ENCODE measurements around the gene TNFRSF1A. TPM values are rescaled to one million over a fixed set of nuclear protein-coding genes. Genes with fewer than 3 reads are reported as not detected.

Gene TNFRSF1A
- polyA plus RNA-seq, 2 of the 4 experiments (the other 2 are of a cell fraction), result 416 to 460 TPM

DNA sequence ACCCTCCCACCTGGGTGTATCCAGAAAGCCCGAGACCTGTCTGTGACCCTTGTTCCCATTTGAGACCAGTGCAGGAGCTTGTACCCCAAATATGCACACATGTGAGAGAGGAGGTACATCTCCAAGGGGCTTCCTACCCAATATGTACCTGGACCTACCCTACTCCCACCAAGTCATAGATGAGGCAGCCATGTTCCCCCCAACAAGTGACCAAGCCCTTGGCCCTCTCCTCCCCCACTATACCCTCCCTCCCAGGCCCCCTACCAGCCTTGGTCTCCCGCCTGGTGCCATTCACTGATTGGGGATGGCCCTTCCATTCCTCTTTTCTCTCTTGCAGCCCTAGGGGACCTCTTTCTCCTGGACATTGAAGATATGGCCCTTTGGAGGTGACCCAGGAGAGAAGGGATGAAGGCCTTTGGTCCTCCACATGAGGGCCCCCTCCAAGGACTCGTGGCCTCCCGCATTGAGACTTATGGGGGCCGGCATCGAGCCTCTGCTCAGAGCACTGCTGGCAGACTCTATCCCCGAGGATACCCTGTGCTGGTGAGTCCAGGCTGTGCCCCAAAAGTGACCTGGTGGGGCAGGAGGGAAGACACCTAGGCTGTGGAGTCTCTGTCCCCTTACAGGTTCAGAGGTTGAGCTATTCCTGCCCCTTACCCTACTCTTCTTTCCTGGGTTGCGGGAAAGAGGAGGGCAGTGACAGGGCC, 29.9 kb downstream of the TNFRSF1A start:
- ATAC-seq, result no peak; a peak in 1 of 6 replicates
- no peak for FAIRE-seq
- ChIA-PET POLR2A (interaction anchor here (1.1 kb wide), 1 partner anchor 159 kb away, joined by 3 read pairs; the partner anchor contains the start of gene VAMP1), CTCF (interaction anchor here (1.2 to 3.1 kb wide), 5 partner anchors 10 to 154 kb away, joined by 3 to 10 read pairs (median 6); no protein-coding TSS in a partner anchor)
- peak; percentile 78; the same call in 1 of the 2 replicates for TF ChIP-seq POLR2AphosphoS2 (conservative IDR thresholded peaks at IDR 0.05; ENCODE audit: low read length)
- 0 out of 2 replicates have a peak, but pooled peaks have one; percentile 37 for TF ChIP-seq TFCP2L1 (CRISPR knock-in tag; IDR thresholded peaks at IDR 0.05)
- TF ChIP-seq, protein P1, sequence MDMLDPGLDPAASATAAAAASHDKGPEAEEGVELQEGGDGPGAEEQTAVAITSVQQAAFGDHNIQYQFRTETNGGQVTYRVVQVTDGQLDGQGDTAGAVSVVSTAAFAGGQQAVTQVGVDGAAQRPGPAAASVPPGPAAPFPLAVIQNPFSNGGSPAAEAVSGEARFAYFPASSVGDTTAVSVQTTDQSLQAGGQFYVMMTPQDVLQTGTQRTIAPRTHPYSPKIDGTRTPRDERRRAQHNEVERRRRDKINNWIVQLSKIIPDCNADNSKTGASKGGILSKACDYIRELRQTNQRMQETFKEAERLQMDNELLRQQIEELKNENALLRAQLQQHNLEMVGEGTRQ (IDR thresholded peaks at IDR 0.05), result no peak
- WGBS (ENCODE audit: missing lambda C conversion rate), result 86% methylated on average over 3 of the region's 8 CpGs
- H3K4me2 ChIP-seq, result no peak overlapping the region
- peak overlapping the region in 1 of 2 experiments; percentile 68; a peak in 3 of 6 replicates for H3K27ac ChIP-seq
- no peak for DNase-seq (ENCODE audit: low read depth in 1 of 2, low spot score in 1 of 2)
- peaks cover 26% of the 10 kb centered on the region for H3K4me1 ChIP-seq
- H3K4me3 ChIP-seq, result no peak overlapping the region
- H3K9me3 ChIP-seq, result no peaks in the 10 kb centered on the region

DNA sequence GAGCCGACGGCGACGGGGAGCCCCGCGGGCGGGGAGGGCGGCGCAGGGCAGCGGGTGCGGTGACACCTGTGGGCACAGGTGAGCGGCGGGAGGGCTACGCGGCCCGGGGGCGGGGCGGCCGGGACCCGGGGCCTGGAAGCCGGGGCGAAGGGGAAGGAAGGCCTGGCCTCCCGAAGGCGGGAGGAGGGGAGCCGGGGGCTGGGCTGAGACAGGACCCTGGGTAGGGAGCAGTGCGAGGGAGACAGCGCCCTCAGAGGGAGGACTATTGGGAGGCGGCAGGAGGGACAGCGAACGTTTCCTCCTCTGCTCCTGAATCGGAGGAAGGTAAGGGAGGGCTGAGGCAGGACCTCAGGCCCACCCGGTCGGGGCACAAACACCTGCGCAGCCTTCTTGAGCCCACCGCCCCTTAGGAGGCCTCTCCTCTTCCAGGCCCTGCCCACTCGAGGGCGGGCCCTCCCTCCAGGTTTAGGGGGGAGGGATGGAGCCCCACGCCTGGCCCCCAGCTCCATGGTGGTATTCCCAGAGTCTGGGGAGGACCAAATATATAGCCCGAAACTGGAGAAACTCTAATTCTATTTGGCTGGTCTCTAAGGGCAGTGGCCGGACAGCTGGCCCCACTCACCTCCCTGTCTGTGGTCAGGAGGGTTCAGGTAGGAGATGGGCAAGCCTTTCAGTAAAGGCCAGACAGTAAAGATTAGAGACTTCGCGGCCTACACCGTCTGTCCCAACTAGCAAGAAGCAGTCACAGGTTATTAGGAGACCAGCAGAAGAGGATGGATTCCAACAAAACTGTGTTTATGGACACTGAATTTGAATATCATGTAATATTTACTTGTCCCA, 30.9 kb downstream of the TNFRSF1A start:
- H3K4me3 ChIP-seq, result peak overlapping the region; percentile 31; the same call in 1 of the 3 replicates
- no peak for DNase-seq (ENCODE audit: low read depth in 1 of 2, low spot score in 1 of 2)
- no peak for ATAC-seq
- ChIA-PET POLR2A (interaction anchor here (1.1 kb wide), 1 partner anchor 160 kb away, joined by 3 read pairs; the partner anchor contains the start of gene VAMP1), CTCF (interaction anchor here (1.2 to 2.3 kb wide), 3 partner anchors 16 to 32 kb away, joined by 3 to 4 read pairs (median 4); no protein-coding TSS in a partner anchor)
- peak overlapping the region; percentile 65 for H3K4me2 ChIP-seq
- peaks cover 21% of the 10 kb centered on the region for H3K4me1 ChIP-seq
- H3K27ac ChIP-seq, result peak overlapping the region in 1 of 2 experiments; percentile 33; a peak in 3 of 6 replicates
- WGBS (ENCODE audit: missing lambda C conversion rate), result 86% methylated on average over 17 of the region's 43 CpGs
- FAIRE-seq, result no peak
- no peaks in the 10 kb centered on the region for H3K9me3 ChIP-seq
- TF ChIP-seq SREBF2 (IDR thresholded peaks at IDR 0.05), result no peak
- TF ChIP-seq RCOR1 (IDR thresholded peaks at IDR 0.05; ENCODE audit: low read depth, low read length), result no peak
- TF ChIP-seq BHLHE40 (IDR thresholded peaks at IDR 0.05; ENCODE audit: low read depth, low read length), result no peak
- no peak for TF ChIP-seq EHF (CRISPR knock-in tag; IDR thresholded peaks at IDR 0.05)
- no peak; the same call in 1 of the 2 replicates for TF ChIP-seq POLR2A (IDR thresholded peaks at IDR 0.05; ENCODE audit: low read length)
- no peak for TF ChIP-seq MAZ (IDR thresholded peaks at IDR 0.05; ENCODE audit: borderline replicate concordance, low read depth, low read length)
- TF ChIP-seq NPAS2 (CRISPR knock-in tag; IDR thresholded peaks at IDR 0.05; ENCODE audit: borderline replicate concordance), result no peak
- TF ChIP-seq, protein P2, sequence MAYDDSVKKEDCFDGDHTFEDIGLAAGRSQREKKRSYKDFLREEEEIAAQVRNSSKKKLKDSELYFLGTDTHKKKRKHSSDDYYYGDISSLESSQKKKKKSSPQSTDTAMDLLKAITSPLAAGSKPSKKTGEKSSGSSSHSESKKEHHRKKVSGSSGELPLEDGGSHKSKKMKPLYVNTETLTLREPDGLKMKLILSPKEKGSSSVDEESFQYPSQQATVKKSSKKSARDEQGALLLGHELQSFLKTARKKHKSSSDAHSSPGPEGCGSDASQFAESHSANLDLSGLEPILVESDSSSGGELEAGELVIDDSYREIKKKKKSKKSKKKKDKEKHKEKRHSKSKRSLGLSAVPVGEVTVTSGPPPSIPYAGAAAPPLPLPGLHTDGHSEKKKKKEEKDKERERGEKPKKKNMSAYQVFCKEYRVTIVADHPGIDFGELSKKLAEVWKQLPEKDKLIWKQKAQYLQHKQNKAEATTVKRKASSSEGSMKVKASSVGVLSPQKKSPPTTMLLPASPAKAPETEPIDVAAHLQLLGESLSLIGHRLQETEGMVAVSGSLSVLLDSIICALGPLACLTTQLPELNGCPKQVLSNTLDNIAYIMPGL (CRISPR knock-in tag; IDR thresholded peaks at IDR 0.05; ENCODE audit: borderline replicate concordance), result no peak
- TF ChIP-seq ELK1 (IDR thresholded peaks at IDR 0.05; ENCODE audit: low read depth, low read length), result no peak
- TF ChIP-seq HEYL (CRISPR knock-in tag; IDR thresholded peaks at IDR 0.05), result no peak
- no peak for TF ChIP-seq CBX2 (IDR thresholded peaks at IDR 0.05; ENCODE audit: borderline replicate concordance, low read depth)
- TF ChIP-seq FOSB (CRISPR knock-in tag; IDR thresholded peaks at IDR 0.05), result peak; percentile 47; the same call in 1 of the 2 replicates
- TF ChIP-seq EHMT2 (IDR thresholded peaks at IDR 0.05; ENCODE audit: low read depth), result no peak
- TF ChIP-seq CTCF (IDR thresholded peaks at IDR 0.05), result no peak
- peak; percentile 58 for TF ChIP-seq TP53 (CRISPR knock-in tag; IDR thresholded peaks at IDR 0.05)
- peak; percentile 72; the same call in 1 of the 2 replicates for TF ChIP-seq HOXA7 (CRISPR knock-in tag; IDR thresholded peaks at IDR 0.05)
- TF ChIP-seq TFCP2L1 (CRISPR knock-in tag; IDR thresholded peaks at IDR 0.05), result peak; percentile 87; the same call in 1 of the 2 replicates
- no peak for TF ChIP-seq ATOH8 (CRISPR knock-in tag; IDR thresholded peaks at IDR 0.05; ENCODE audit: low read depth)
- no peak for TF ChIP-seq KDM5A (IDR thresholded peaks at IDR 0.05)
- TF ChIP-seq, protein P1 (IDR thresholded peaks at IDR 0.05), result no peak
- TF ChIP-seq FOSL2 (IDR thresholded peaks at IDR 0.05), result no peak
- TF ChIP-seq FOSL2 (CRISPR knock-in tag; IDR thresholded peaks at IDR 0.05), result no peak
- TF ChIP-seq RARB (CRISPR knock-in tag; IDR thresholded peaks at IDR 0.05), result no peak
- no peak for TF ChIP-seq PBX3 (IDR thresholded peaks at IDR 0.05)
